ENCODE results near the gene CRKL.

The CRKL gene

GRCh38 chr22:20943104-20943933 is 26.1 kb downstream of the CRKL start:
- Histone ChIP-seq H3K27me3 (ENCODE audit: insufficient read depth, low read length, poor library complexity) (no peaks in the 10 kb centered on the region), H4K5ac (ENCODE audit: low read length) (no peak overlapping the region), H3K4me3 (ENCODE audit: low read length) (no peak overlapping the region), H3K79me1 (ENCODE audit: low read length) (peaks cover 14% of the 10 kb centered on the region), H4K8ac (ENCODE audit: low read depth, low read length) (no peak overlapping the region), H2BK120ac (ENCODE audit: low read depth, low read length) (no peak overlapping the region), H2BK5ac (ENCODE audit: low read length) (no peak overlapping the region), H3K4ac (ENCODE audit: low read depth, low read length) (no peak overlapping the region), H2BK15ac (replicated peaks; ENCODE audit: low read depth) (no peak overlapping the region), H3K79me2 (ENCODE audit: control insufficient read depth, insufficient read depth, low read length) (peaks cover 88% of the 10 kb centered on the region), H3K56ac (ENCODE audit: low read length) (no peak overlapping the region), H3K23ac (ENCODE audit: low read length) (no peak overlapping the region), H2AK5ac (ENCODE audit: low read length) (no peak overlapping the region), H3K27ac (ENCODE audit: low read depth, low read length) (no peak overlapping the region), H3K36me3 (ENCODE audit: control insufficient read depth, insufficient read depth, low read length) (no peaks in the 10 kb centered on the region), H3K4me2 (ENCODE audit: low read length) (no peak overlapping the region), H3K4me1 (ENCODE audit: control insufficient read depth, low read depth, low read length) (no peaks in the 10 kb centered on the region), H3K18ac (ENCODE audit: low read length) (no peak overlapping the region), H3K9ac (ENCODE audit: low read length) (no peak overlapping the region)
- no CpG with 5 or more reads among the region's 8 CpGs for WGBS (ENCODE audit: extremely low coverage, insufficient coverage, low lambda C conversion rate)
- no peak for DNase-seq

DNA sequence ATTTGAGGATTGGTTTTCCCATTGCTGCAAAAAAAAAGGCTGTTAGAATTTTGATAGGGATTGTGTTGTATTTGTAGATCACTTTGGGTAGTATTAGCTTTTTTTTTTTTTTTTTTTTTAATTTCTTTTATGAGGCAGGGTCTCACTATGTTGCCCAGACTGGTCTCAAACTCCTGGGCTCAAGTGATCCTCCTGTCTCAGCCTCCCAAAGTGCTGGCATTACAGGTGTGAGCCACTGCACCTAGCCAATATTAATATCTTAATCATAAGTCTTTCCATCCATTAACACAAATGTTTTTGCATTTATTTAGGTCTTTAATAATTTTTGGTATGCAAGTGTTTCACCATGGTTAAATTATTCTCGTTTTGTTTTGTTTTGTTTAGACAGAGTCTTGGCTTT is 26.8 kb downstream of the CRKL start:
- Histone ChIP-seq H3K4ac (ENCODE audit: low read depth, low read length) (no peak overlapping the region), H3K9ac (ENCODE audit: low read length) (no peak overlapping the region), H3K79me1 (ENCODE audit: low read length) (peaks cover 13% of the 10 kb centered on the region), H3K27ac (ENCODE audit: low read depth, low read length) (no peak overlapping the region), H3K79me2 (ENCODE audit: control insufficient read depth, insufficient read depth, low read length) (peaks cover 89% of the 10 kb centered on the region), H3K56ac (ENCODE audit: low read length) (no peak overlapping the region), H4K5ac (ENCODE audit: low read length) (no peak overlapping the region), H3K4me3 (ENCODE audit: low read length) (no peak overlapping the region), H3K4me1 (ENCODE audit: control insufficient read depth, low read depth, low read length) (no peaks in the 10 kb centered on the region), H3K23ac (ENCODE audit: low read length) (no peak overlapping the region), H3K18ac (ENCODE audit: low read length) (no peak overlapping the region), H2AK5ac (ENCODE audit: low read length) (no peak overlapping the region), H2BK5ac (ENCODE audit: low read length) (no peak overlapping the region), H3K4me2 (ENCODE audit: low read length) (no peak overlapping the region), H2BK15ac (replicated peaks; ENCODE audit: low read depth) (no peak overlapping the region), H2BK120ac (ENCODE audit: low read depth, low read length) (no peak overlapping the region), H3K36me3 (ENCODE audit: control insufficient read depth, insufficient read depth, low read length) (no peaks in the 10 kb centered on the region), H3K27me3 (ENCODE audit: insufficient read depth, low read length, poor library complexity) (no peaks in the 10 kb centered on the region), H4K8ac (ENCODE audit: low read depth, low read length) (no peak overlapping the region)
- no peak for DNase-seq
- WGBS (ENCODE audit: extremely low coverage, insufficient coverage, low lambda C conversion rate) = no CpG with 5 or more reads among the region's 1 CpG

DNA sequence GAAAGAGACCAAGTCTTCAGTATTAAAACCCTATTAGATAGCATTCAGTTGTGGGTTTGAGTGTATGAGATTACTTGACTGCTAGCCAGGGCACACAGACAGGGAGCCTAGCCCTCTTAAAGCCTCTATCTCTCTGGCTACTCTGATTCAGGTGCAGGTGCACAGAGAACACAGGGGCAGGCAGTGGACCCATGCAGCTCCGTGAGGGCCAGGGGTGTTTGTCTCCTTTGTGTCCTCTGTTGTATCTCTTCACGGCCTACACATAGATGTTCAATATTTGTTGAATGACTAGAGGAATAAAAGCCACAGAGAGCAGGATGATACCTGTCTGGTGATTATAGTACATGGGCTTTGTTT is 28.3 kb downstream of the CRKL start:
- H3K79me1 ChIP-seq (ENCODE audit: low read length) = peaks cover 15% of the 10 kb centered on the region
- no peak overlapping the region for H3K4ac ChIP-seq (ENCODE audit: low read depth, low read length)
- H4K8ac ChIP-seq (ENCODE audit: low read depth, low read length) = no peak overlapping the region
- no peak overlapping the region for H2BK15ac ChIP-seq (replicated peaks; ENCODE audit: low read depth)
- H3K36me3 ChIP-seq (ENCODE audit: control insufficient read depth, insufficient read depth, low read length) = peaks cover 3% of the 10 kb centered on the region
- H3K4me3 ChIP-seq (ENCODE audit: low read length) = no peak overlapping the region
- peaks cover 83% of the 10 kb centered on the region for H3K79me2 ChIP-seq (ENCODE audit: control insufficient read depth, insufficient read depth, low read length)
- H2BK5ac ChIP-seq (ENCODE audit: low read length) = no peak overlapping the region
- H2BK120ac ChIP-seq (ENCODE audit: low read depth, low read length) = no peak overlapping the region
- H3K18ac ChIP-seq (ENCODE audit: low read length) = no peak overlapping the region
- H4K5ac ChIP-seq (ENCODE audit: low read length) = no peak overlapping the region
- no peak overlapping the region for H3K27ac ChIP-seq (ENCODE audit: low read depth, low read length)
- no peak for DNase-seq
- no peaks in the 10 kb centered on the region for H3K4me1 ChIP-seq (ENCODE audit: control insufficient read depth, low read depth, low read length)
- H3K56ac ChIP-seq (ENCODE audit: low read length) = no peak overlapping the region
- no peak overlapping the region for H3K9ac ChIP-seq (ENCODE audit: low read length)
- no peaks in the 10 kb centered on the region for H3K27me3 ChIP-seq (ENCODE audit: insufficient read depth, low read length, poor library complexity)
- H2AK5ac ChIP-seq (ENCODE audit: low read length) = no peak overlapping the region
- no peak overlapping the region for H3K23ac ChIP-seq (ENCODE audit: low read length)
- no peak overlapping the region for H3K4me2 ChIP-seq (ENCODE audit: low read length)
- no CpG with 5 or more reads among the region's 2 CpGs for WGBS (ENCODE audit: extremely low coverage, insufficient coverage, low lambda C conversion rate)

DNA sequence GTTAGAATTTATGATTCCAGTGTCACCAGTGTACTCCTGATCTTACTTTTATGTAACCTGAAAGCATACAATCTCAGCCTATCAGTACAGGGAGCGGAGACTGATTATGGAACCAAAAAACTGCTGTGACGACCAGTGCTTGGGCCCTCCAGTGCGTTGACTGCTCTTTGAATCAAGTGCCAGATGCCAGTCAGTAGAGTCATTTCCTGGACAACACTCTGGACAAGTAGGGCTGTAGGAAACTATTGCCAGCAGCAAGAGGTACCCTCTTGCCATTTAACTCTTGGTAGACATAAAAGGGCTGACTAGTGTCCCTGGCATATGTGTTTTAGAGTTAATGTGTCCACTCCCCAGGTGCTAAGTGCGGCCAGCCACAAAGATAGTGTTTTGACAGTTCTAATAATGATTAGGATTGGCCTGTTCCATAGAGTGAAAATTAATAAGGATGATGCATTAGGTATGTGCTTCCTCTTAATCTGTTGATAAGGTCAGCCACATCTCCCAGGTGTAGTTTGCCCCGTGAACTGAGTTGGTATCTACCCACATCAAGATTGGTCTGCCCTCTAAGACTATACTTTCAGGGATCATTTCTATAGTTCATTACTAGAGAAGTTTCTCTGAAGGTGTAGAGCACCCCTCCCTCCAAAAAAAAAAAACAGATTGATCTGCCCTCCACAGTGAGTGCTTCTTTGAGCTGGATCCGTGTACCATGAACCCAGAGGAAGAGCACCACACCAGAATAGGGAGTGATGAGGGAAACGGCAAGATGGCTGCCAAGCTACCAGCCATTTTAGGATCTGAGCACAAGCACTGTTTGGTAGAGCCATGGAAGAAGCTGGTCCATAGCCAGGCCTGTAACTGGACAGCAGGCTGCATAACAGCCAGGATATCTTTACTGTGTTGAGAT is 29.1 kb downstream of the CRKL start:
- no peak overlapping the region for H3K27ac ChIP-seq (ENCODE audit: low read depth, low read length)
- H4K8ac ChIP-seq (ENCODE audit: low read depth, low read length) = no peak overlapping the region
- no peak overlapping the region for H3K23ac ChIP-seq (ENCODE audit: low read length)
- no peak overlapping the region for H2BK120ac ChIP-seq (ENCODE audit: low read depth, low read length)
- no peak overlapping the region for H3K4ac ChIP-seq (ENCODE audit: low read depth, low read length)
- H3K79me2 ChIP-seq (ENCODE audit: control insufficient read depth, insufficient read depth, low read length) = peaks cover 76% of the 10 kb centered on the region
- WGBS (ENCODE audit: extremely low coverage, insufficient coverage, low lambda C conversion rate) = no CpG with 5 or more reads among the region's 7 CpGs
- H2BK15ac ChIP-seq (replicated peaks; ENCODE audit: low read depth) = no peak overlapping the region
- no peak overlapping the region for H3K56ac ChIP-seq (ENCODE audit: low read length)
- no peak overlapping the region for H4K5ac ChIP-seq (ENCODE audit: low read length)
- H3K9ac ChIP-seq (ENCODE audit: low read length) = no peak overlapping the region
- H2BK5ac ChIP-seq (ENCODE audit: low read length) = no peak overlapping the region
- no peak overlapping the region for H2AK5ac ChIP-seq (ENCODE audit: low read length)
- no peak overlapping the region for H3K4me2 ChIP-seq (ENCODE audit: low read length)
- H3K4me1 ChIP-seq (ENCODE audit: control insufficient read depth, low read depth, low read length) = no peaks in the 10 kb centered on the region
- no peak for DNase-seq
- H3K27me3 ChIP-seq (ENCODE audit: insufficient read depth, low read length, poor library complexity) = no peaks in the 10 kb centered on the region
- peaks cover 17% of the 10 kb centered on the region for H3K79me1 ChIP-seq (ENCODE audit: low read length)
- H3K4me3 ChIP-seq (ENCODE audit: low read length) = no peak overlapping the region
- H3K36me3 ChIP-seq (ENCODE audit: control insufficient read depth, insufficient read depth, low read length) = peaks cover 3% of the 10 kb centered on the region
- no peak overlapping the region for H3K18ac ChIP-seq (ENCODE audit: low read length)

GRCh38 chr22:20946991-20947390 is 29.8 kb downstream of the CRKL start:
- Histone ChIP-seq H3K79me2 (ENCODE audit: control insufficient read depth, insufficient read depth, low read length) (peaks cover 72% of the 10 kb centered on the region), H3K4me1 (ENCODE audit: control insufficient read depth, low read depth, low read length) (no peaks in the 10 kb centered on the region), H4K8ac (ENCODE audit: low read depth, low read length) (no peak overlapping the region)

More at GRCh38 chr22:20946991-20947390, 29.8 kb downstream of the CRKL start:
- H3K79me1 ChIP-seq (ENCODE audit: low read length) = peaks cover 17% of the 10 kb centered on the region
- H3K18ac ChIP-seq (ENCODE audit: low read length) = no peak overlapping the region
- no peak for DNase-seq
- H3K4me2 ChIP-seq (ENCODE audit: low read length) = no peak overlapping the region
- no peak overlapping the region for H3K27ac ChIP-seq (ENCODE audit: low read depth, low read length)
- no peak overlapping the region for H2BK120ac ChIP-seq (ENCODE audit: low read depth, low read length)
- H3K36me3 ChIP-seq (ENCODE audit: control insufficient read depth, insufficient read depth, low read length) = peaks cover 3% of the 10 kb centered on the region
- no peak overlapping the region for H3K23ac ChIP-seq (ENCODE audit: low read length)
- H3K56ac ChIP-seq (ENCODE audit: low read length) = no peak overlapping the region
- H3K4ac ChIP-seq (ENCODE audit: low read depth, low read length) = no peak overlapping the region
- H2BK15ac ChIP-seq (replicated peaks; ENCODE audit: low read depth) = no peak overlapping the region
- no peak overlapping the region for H4K5ac ChIP-seq (ENCODE audit: low read length)
- WGBS (ENCODE audit: extremely low coverage, insufficient coverage, low lambda C conversion rate) = no CpG with 5 or more reads among the region's 1 CpG
- no peaks in the 10 kb centered on the region for H3K27me3 ChIP-seq (ENCODE audit: insufficient read depth, low read length, poor library complexity)
- no peak overlapping the region for H3K4me3 ChIP-seq (ENCODE audit: low read length)
- H2AK5ac ChIP-seq (ENCODE audit: low read length) = no peak overlapping the region
- H2BK5ac ChIP-seq (ENCODE audit: low read length) = no peak overlapping the region
- no peak overlapping the region for H3K9ac ChIP-seq (ENCODE audit: low read length)

All from mesendoderm (in vitro differentiated cells).